ENCODE data around the gene TRIP10. TPM values are rescaled to one million over a fixed set of nuclear protein-coding genes. Genes with fewer than 3 reads are reported as not detected.

The TRIP10 gene
- total and polyA plus RNA-seq, 10 of the 15 experiments (the other 5 are each of a cell fraction or from before 2014, with no cell fraction given): 0.79 to 54.5 (median 32.5) TPM

DNA sequence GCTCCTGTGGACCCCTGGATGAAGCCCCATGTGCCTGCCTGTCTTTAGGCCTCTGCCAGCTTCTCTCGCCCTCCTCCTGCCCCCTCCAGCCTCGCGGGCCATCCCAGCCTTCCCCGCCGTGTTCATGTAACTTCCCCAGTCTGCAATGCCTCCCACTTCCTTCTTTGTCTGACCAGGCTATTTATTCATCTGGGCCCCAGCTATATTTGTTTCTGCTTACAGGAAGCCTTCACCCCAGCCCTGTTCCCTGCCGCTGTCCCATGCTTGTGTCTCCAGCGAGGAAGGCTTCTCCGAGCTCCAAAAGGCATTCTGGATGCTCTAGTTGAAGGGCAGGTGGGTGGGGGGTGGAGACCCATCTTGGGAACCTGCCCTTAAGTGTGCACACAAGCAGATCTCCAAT is 11.1 kb upstream of the TRIP10 start:
- RAD21 ChIA-PET (ENCODE audit: unreplicated experiment): interaction anchor here (0.6 to 1.8 kb wide), 8 partner anchors 9 to 371 kb away, joined by 3 to 6 read pairs (median 4); partner anchors contain the start of gene GPR108
- ATAC-seq (peak; percentile 78), DNase-seq (ENCODE audit: low read depth, low spot score) (no peak), FAIRE-seq (peak; percentile 98)
- Histone ChIP-seq H3K36me3 (ENCODE audit: control insufficient read depth in 2 of 2, insufficient read depth in 2 of 2, low read length in 1 of 2) (no peaks in the 10 kb centered on the region; a peak in 2 of 4 replicates), H3K9me3 (replicated peaks; ENCODE audit: control insufficient read depth, insufficient read depth, low read length) (no peaks in the 10 kb centered on the region), H3K27me3 (replicated peaks in 1 of 2; ENCODE audit: control insufficient read depth in 2 of 2, insufficient read depth in 2 of 2, low read length in 1 of 2) (no peaks in the 10 kb centered on the region), H3K4me3 (peak overlapping the region; percentile 18; the same call in 1 of the 2 replicates), H3K4me1 (ENCODE audit: control insufficient read depth, insufficient read depth, low read length) (peaks cover 17% of the 10 kb centered on the region), H3K27ac (ENCODE audit: control insufficient read depth, insufficient read depth) (peak overlapping the region; percentile 63), H3K4me2 (ENCODE audit: control insufficient read depth, insufficient read depth) (peak overlapping the region; percentile 80), H4K20me1 (ENCODE audit: control insufficient read depth, insufficient read depth) (no peaks in the 10 kb centered on the region), H3K79me2 (ENCODE audit: control insufficient read depth, insufficient read depth, low read length) (no peaks in the 10 kb centered on the region), H3K9ac (ENCODE audit: control insufficient read depth, insufficient read depth, low read length) (0 out of 2 replicates have a peak overlapping the region, but pooled peaks have one; percentile 25), H2AFZ (ENCODE audit: control insufficient read depth, low read depth, low read length) (peak overlapping the region; percentile 59)
- TF ChIP-seq, protein P1, sequence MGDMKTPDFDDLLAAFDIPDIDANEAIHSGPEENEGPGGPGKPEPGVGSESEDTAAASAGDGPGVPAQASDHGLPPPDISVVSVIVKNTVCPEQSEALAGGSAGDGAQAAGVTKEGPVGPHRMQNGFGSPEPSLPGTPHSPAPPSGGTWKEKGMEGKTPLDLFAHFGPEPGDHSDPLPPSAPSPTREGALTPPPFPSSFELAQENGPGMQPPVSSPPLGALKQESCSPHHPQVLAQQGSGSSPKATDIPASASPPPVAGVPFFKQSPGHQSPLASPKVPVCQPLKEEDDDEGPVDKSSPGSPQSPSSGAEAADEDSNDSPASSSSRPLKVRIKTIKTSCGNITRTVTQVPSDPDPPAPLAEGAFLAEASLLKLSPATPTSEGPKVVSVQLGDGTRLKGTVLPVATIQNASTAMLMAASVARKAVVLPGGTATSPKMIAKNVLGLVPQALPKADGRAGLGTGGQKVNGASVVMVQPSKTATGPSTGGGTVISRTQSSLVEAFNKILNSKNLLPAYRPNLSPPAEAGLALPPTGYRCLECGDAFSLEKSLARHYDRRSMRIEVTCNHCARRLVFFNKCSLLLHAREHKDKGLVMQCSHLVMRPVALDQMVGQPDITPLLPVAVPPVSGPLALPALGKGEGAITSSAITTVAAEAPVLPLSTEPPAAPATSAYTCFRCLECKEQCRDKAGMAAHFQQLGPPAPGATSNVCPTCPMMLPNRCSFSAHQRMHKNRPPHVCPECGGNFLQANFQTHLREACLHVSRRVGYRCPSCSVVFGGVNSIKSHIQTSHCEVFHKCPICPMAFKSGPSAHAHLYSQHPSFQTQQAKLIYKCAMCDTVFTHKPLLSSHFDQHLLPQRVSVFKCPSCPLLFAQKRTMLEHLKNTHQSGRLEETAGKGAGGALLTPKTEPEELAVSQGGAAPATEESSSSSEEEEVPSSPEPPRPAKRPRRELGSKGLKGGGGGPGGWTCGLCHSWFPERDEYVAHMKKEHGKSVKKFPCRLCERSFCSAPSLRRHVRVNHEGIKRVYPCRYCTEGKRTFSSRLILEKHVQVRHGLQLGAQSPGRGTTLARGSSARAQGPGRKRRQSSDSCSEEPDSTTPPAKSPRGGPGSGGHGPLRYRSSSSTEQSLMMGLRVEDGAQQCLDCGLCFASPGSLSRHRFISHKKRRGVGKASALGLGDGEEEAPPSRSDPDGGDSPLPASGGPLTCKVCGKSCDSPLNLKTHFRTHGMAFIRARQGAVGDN (IDR thresholded peaks at IDR 0.05): peak; percentile 54; the same call in 1 of the 2 replicates
- peak; percentile 45; the same call in 1 of the 2 replicates for TF ChIP-seq HDGF (IDR thresholded peaks at IDR 0.05)
- TF ChIP-seq EED (IDR thresholded peaks at IDR 0.05; ENCODE audit: low read depth): peak; percentile 57; the same call in 1 of the 2 replicates
- TF ChIP-seq POLR2A (IDR thresholded peaks at IDR 0.05; ENCODE audit: low read depth, low read length): peak; percentile 38; the same call in 1 of the 2 replicates
- TF ChIP-seq SPI1 (IDR thresholded peaks at IDR 0.05; ENCODE audit: borderline replicate concordance, insufficient read depth, low read depth, low read length): peak; percentile 89; the same call in 1 of the 2 replicates
- TF ChIP-seq, protein P2, sequence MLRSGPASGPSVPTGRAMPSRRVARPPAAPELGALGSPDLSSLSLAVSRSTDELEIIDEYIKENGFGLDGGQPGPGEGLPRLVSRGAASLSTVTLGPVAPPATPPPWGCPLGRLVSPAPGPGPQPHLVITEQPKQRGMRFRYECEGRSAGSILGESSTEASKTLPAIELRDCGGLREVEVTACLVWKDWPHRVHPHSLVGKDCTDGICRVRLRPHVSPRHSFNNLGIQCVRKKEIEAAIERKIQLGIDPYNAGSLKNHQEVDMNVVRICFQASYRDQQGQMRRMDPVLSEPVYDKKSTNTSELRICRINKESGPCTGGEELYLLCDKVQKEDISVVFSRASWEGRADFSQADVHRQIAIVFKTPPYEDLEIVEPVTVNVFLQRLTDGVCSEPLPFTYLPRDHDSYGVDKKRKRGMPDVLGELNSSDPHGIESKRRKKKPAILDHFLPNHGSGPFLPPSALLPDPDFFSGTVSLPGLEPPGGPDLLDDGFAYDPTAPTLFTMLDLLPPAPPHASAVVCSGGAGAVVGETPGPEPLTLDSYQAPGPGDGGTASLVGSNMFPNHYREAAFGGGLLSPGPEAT (IDR thresholded peaks at IDR 0.05; ENCODE audit: low read depth): 0 out of 2 replicates have a peak, but pooled peaks have one; percentile 40
- TF ChIP-seq IKZF2 (IDR thresholded peaks at IDR 0.05): peak; percentile 47 to 65; a peak in 2 of 4 replicates
- TF ChIP-seq RUNX3 (IDR thresholded peaks at IDR 0.05; ENCODE audit: low read length): no peak
- TF ChIP-seq, protein P3, sequence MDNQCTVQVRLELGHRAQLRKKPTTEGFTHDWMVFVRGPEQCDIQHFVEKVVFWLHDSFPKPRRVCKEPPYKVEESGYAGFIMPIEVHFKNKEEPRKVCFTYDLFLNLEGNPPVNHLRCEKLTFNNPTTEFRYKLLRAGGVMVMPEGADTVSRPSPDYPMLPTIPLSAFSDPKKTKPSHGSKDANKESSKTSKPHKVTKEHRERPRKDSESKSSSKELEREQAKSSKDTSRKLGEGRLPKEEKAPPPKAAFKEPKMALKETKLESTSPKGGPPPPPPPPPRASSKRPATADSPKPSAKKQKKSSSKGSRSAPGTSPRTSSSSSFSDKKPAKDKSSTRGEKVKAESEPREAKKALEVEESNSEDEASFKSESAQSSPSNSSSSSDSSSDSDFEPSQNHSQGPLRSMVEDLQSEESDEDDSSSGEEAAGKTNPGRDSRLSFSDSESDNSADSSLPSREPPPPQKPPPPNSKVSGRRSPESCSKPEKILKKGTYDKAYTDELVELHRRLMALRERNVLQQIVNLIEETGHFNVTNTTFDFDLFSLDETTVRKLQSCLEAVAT (IDR thresholded peaks at IDR 0.05): 0 out of 2 replicates have a peak, but pooled peaks have one; percentile 29
- TF ChIP-seq TAF1 (IDR thresholded peaks at IDR 0.05; ENCODE audit: borderline replicate concordance, low read depth, low read length): no peak
- peak; percentile 52; the same call in 1 of the 2 replicates for TF ChIP-seq DPF2 (IDR thresholded peaks at IDR 0.05)
- TF ChIP-seq JUNB (IDR thresholded peaks at IDR 0.05): no peak
- peak; percentile 51 for TF ChIP-seq IKZF1 (conservative IDR thresholded peaks at IDR 0.05)
- TF ChIP-seq ZNF622 (IDR thresholded peaks at IDR 0.05): no peak
- peak; percentile 46; the same call in 1 of the 2 replicates for TF ChIP-seq MTA2 (IDR thresholded peaks at IDR 0.05; ENCODE audit: low read depth)
- in situ Hi-C loops (cut with MboI) (no loop called here), intact Hi-C loops (cut with micrococcal nuclease; ENCODE audit: unreplicated experiment) (no loop called here)
- SMC1A ChIA-PET (ENCODE audit: uncharacterized antibody, unreplicated experiment): interaction anchor here (0.6 to 2.0 kb wide), 14 partner anchors 9 to 176 kb away, joined by 3 to 9 read pairs (median 4); partner anchors contain the start of gene GPR108
- BruUV-seq (replicated peaks): no TSS peak
- CTCF ChIA-PET: interaction anchor here (1.0 to 2.9 kb wide), 5 partner anchors 9 to 210 kb away, joined by 3 to 14 read pairs (median 4); partner anchors contain the start of gene GPR108
- POLR2A ChIA-PET: interaction anchor here (0.5 to 2.2 kb wide), 11 partner anchors 9 to 670 kb away, joined by 3 to 11 read pairs (median 4); partner anchors contain the start of genes GPR108 and VAV1
- WGBS (ENCODE audit: insufficient coverage, insufficient replicate concordance, low lambda C conversion rate, missing lambda C conversion rate): 3% methylated on average over 8 of the region's 8 CpGs

All from GM12878 (cell line).